Left hindlimb (tissue), 1 donor: ENCODE data around the gene RNF213.
"Not testable (repeated sequence)": the region's sequence is repeated elsewhere in the genome, so short reads cannot be mapped to it uniquely, and the experiment has no call there.

Experiments
- DNase-seq: peaks from one replicate; pipeline ENCODE4 v3.0.0-alpha.2; 2018

The RNF213 gene

GRCh38 chr17:80272366-80272765, 11.7 kb downstream of the RNF213 start:
- no peak for DNase-seq

GRCh38 chr17:80274331-80274730, 13.7 kb downstream of the RNF213 start:
- no peak for DNase-seq

- DNase-seq: no peak
Observed at GRCh38 chr17:80274871-80275449, 14.3 kb downstream of the RNF213 start.

- not testable (repeated sequence) for DNase-seq
Observed at GRCh38 chr17:80275857-80276256, 15.2 kb downstream of the RNF213 start.

- DNase-seq: peak; percentile 23
Observed at GRCh38 chr17:80277751-80278671, 17.4 kb downstream of the RNF213 start.

GRCh38 chr17:80279895-80280294, 19.2 kb downstream of the RNF213 start:
- DNase-seq: no peak

- DNase-seq: no peak
Observed at GRCh38 chr17:80281516-80281915, 20.9 kb downstream of the RNF213 start.

GRCh38 chr17:80283116-80283852, 22.6 kb downstream of the RNF213 start:
- no peak for DNase-seq

GRCh38 chr17:80284631-80285030, 24.0 kb downstream of the RNF213 start:
- DNase-seq: no peak

- no peak for DNase-seq
Observed at GRCh38 chr17:80285237-80285920, 24.7 kb downstream of the RNF213 start.

- no peak for DNase-seq
Observed at GRCh38 chr17:80286638-80286960, 25.9 kb downstream of the RNF213 start.

GRCh38 chr17:80287038-80287437, 26.4 kb downstream of the RNF213 start:
- no peak for DNase-seq

- no peak for DNase-seq
Observed at GRCh38 chr17:80287806-80288567, 27.3 kb downstream of the RNF213 start.

GRCh38 chr17:80289616-80290015, 29.0 kb downstream of the RNF213 start:
- no peak for DNase-seq

GRCh38 chr17:80290156-80290555, 29.5 kb downstream of the RNF213 start:
- DNase-seq: no peak

GRCh38 chr17:80291260-80291659, 30.6 kb downstream of the RNF213 start:
- DNase-seq: no peak

GRCh38 chr17:80291691-80292487, 31.2 kb downstream of the RNF213 start:
- no peak for DNase-seq

- DNase-seq: no peak
Observed at GRCh38 chr17:80292521-80292971, 31.9 kb downstream of the RNF213 start.

- no peak for DNase-seq
Observed at GRCh38 chr17:80294210-80294609, 33.6 kb downstream of the RNF213 start.

GRCh38 chr17:80294653-80295052, 34.0 kb downstream of the RNF213 start:
- no peak for DNase-seq

- DNase-seq: no peak
Observed at GRCh38 chr17:80295146-80295545, 34.5 kb downstream of the RNF213 start.
